BJ (cell line): ENCODE measurements around the gene FBXO42. TPM values are rescaled to one million over a fixed set of nuclear protein-coding genes. Genes with fewer than 3 reads are reported as not detected.

Experiments used
- CTCF ChIA-PET: fragments of 350-600 bp; formaldehyde crosslinking; extraction: SDS; loops from one replicate; lab custom pipeline; 2021; ENCODE audit warnings: antibody characterized with exemption, inconsistent platforms; lab: Yijun Ruan, JAX
- POLR2A ChIA-PET: fragments of 300-600 bp; sonication (Branson Sonifier 250); formaldehyde crosslinking; extraction: SDS; loops from one replicate; lab custom pipeline; 2021; ENCODE audit warnings: antibody characterized with exemption; lab: Charles Lee
- DNase-seq: peaks from one replicate; pipeline ENCODE4 v3.0.0-alpha.2; 2011; ENCODE audit warnings: low read depth
- H3K27me3 ChIP-seq: 2 replicates; pipeline ENCODE4 v1.6.0; 2011; ENCODE audit warnings: low read length; ENCODE audit not compliant: control insufficient read depth, insufficient read depth
- H3K36me3 ChIP-seq: 2 replicates; pipeline ENCODE4 v1.5.1; 2011; ENCODE audit warnings: low read length; ENCODE audit not compliant: control insufficient read depth, insufficient read depth
- H3K4me3 ChIP-seq: 2 replicates; pipeline ENCODE4 v1.5.1; 2011; ENCODE audit warnings: low read depth, mild to moderate bottlenecking, control low read depth, low read length
- polyA plus RNA-seq: library from polyadenylated mRNA; depleted of rRNA; stranded (reverse); fragments of >200 nt; gene quantifications from 2 replicates; pipeline ENCODE4 v1.2.3, GENCODE V29; 2011
- TF ChIP-seq, protein P1 (sequence below): IDR thresholded peaks from 2 replicates; pipeline ENCODE4 v1.5.1; 2011; ENCODE audit warnings: low read depth, mild to moderate bottlenecking, control low read depth, inconsistent platforms, low read length, moderate library complexity; ENCODE audit not compliant: insufficient read depth

FBXO42 gene
- polyA plus RNA-seq, 1 experiment, result 31.7 TPM

DNA sequence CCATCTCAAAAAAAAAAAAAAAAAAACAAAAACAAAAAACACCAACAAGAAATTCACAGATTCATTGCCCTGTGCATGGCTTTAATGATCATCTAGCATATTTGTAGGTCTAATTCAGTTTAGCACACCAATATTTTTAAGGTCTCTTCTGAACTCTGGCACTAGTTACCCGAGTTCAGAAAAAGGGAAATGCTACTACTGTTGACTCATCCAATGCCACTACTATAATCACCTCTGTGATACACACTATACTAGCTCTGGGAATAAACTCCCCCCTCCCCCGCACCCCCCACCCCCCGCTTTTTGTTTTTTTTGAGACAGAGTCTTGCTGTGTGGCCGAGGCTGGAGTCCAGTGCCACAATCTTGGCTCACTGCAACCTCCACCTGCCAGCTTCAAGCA, 55.6 kb downstream of the FBXO42 start:
- Histone ChIP-seq H3K36me3 (peaks cover 4% of the 10 kb centered on the region; the same call in 1 of the 2 replicates), H3K27me3 (no peaks in the 10 kb centered on the region), H3K4me3 (no peak overlapping the region)
- TF ChIP-seq, protein P1, sequence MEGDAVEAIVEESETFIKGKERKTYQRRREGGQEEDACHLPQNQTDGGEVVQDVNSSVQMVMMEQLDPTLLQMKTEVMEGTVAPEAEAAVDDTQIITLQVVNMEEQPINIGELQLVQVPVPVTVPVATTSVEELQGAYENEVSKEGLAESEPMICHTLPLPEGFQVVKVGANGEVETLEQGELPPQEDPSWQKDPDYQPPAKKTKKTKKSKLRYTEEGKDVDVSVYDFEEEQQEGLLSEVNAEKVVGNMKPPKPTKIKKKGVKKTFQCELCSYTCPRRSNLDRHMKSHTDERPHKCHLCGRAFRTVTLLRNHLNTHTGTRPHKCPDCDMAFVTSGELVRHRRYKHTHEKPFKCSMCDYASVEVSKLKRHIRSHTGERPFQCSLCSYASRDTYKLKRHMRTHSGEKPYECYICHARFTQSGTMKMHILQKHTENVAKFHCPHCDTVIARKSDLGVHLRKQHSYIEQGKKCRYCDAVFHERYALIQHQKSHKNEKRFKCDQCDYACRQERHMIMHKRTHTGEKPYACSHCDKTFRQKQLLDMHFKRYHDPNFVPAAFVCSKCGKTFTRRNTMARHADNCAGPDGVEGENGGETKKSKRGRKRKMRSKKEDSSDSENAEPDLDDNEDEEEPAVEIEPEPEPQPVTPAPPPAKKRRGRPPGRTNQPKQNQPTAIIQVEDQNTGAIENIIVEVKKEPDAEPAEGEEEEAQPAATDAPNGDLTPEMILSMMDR, result no peak
- DNase-seq, result no peak
- POLR2A ChIA-PET, result no interaction called here
- CTCF ChIA-PET, result interaction anchor here (1.1 to 1.5 kb wide), 2 partner anchors 15 to 30 kb away, joined by 3 read pairs; no protein-coding TSS in a partner anchor

DNA sequence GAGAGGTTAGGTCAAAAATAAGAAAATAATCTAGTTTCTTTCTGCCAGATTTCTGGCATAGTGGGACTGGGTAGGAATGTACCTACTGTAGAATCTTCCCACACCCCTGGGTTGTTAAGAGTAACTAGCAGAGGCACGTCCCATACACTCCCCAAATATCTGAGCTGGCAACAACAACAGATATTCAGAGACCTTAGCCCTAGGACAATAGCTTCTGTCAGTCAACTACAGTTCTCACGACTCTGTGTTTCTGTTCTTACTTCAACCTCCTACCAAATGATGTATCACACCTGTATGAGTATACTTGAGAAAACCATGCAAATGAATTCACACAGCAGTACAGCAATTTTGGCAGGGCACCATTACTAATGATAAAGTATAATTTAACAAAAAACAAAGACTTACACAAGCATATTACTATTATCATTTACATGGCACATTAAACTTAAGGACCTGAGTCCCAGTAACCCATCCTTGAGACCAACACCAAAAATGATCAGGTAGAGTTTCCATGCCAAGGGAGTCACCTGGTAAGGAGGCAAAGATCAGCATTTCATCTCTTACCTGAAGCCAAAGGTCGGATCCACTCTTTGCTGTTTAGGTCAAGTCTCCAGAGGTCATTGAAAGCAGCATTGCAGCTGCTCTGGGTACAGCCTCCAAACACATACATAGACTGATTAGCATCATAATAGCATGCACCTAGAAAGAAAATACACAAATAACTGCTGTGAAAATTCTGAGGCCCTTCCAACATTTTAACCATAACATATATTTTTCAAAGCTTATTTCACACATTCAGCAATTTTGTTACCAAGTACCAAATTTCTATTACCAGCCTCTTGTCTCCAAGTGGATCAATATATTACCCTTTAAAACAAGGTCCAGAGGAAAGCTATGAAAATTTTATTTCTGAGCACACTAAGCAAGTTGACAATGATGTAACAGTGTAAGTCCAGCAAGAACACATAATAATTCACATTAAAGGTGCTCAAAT, 57.8 kb downstream of the FBXO42 start:
- CTCF ChIA-PET, result interaction anchor here (0.6 to 1.5 kb wide), 3 partner anchors 13 to 45 kb away, joined by 3 read pairs; no protein-coding TSS in a partner anchor
- H3K27me3 ChIP-seq, result no peaks in the 10 kb centered on the region
- no peak for DNase-seq
- H3K4me3 ChIP-seq, result no peak overlapping the region
- H3K36me3 ChIP-seq, result peaks cover 4% of the 10 kb centered on the region
- TF ChIP-seq, protein P1, result no peak
- POLR2A ChIA-PET, result no interaction called here

DNA sequence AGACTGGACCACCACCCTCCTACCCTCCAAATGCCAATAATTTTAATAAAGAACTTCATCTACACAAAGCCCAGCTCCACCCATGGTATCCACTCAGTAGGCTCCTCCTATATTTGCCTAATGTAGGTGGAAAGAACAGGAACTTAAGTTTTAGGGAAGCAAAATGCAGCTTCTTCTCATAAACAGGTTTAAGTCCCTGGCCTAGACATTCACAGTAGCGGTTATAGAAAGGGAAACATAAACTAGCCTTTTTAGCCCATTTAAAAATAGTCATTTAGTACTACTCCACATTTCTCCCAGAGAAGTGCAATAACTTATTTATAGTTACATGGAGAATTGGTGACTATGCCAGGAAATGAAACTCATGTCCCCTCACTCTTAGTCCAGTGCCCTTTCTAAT, 58.7 kb downstream of the FBXO42 start:
- DNase-seq, result no peak
- H3K4me3 ChIP-seq, result no peak overlapping the region
- peaks cover 3% of the 10 kb centered on the region for H3K36me3 ChIP-seq
- ChIA-PET POLR2A (no interaction called here), CTCF (no interaction called here)
- no peaks in the 10 kb centered on the region for H3K27me3 ChIP-seq
- TF ChIP-seq, protein P1, result no peak

DNA sequence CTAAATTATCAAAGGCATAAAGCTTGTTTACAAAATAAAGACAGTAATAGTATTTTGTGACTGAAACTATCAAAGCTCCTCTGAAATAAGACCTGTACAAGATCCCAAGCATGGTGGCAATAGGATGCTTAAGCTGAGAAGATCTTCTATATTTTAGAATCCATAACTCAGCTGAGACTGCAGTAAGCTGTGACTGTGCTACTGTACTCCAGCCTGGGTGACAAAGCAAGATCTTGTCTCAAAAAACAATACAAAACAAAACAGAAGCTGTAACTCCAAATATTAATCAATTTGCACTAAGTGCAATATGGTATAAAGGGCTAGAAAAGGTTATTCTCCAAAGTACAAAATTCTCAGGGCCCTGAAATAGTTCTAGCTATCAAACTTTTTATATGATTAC, 59.5 kb downstream of the FBXO42 start:
- TF ChIP-seq, protein P1, result no peak
- POLR2A ChIA-PET, result no interaction called here

DNA sequence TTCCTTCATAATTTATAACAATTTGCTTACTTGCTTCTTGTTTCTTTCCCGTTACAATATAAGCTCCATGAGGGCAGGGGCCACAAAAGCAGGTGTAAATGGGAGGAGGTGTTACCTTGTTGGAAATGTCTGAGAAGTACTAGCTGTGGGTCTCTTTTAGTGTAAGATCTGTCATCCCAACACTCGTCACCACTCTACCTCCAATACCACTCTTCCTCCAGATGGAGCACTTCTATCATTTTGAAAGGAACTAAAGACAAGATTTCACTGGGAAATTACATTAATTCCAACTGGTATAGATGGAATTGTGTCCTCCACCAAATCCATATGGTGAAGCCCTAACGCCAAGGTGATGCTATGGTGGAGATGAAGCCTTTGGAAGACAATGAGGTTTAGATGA, 62.3 kb downstream of the FBXO42 start:
- DNase-seq, result no peak
- POLR2A ChIA-PET, result no interaction called here
- CTCF ChIA-PET, result interaction anchor here (1.2 kb wide), 1 partner anchor 73 kb away, joined by 4 read pairs; no protein-coding TSS in a partner anchor
- Histone ChIP-seq H3K4me3 (no peak overlapping the region), H3K36me3 (peaks cover 5% of the 10 kb centered on the region), H3K27me3 (no peaks in the 10 kb centered on the region)
- TF ChIP-seq, protein P1, result no peak

More for the DNA sequence above, 59.5 kb downstream of the FBXO42 start:
- no peak for DNase-seq
- Histone ChIP-seq H3K27me3 (no peaks in the 10 kb centered on the region), H3K36me3 (peaks cover 3% of the 10 kb centered on the region), H3K4me3 (no peak overlapping the region)
- CTCF ChIA-PET, result interaction anchor here (1.3 kb wide), 1 partner anchor 10 kb away, joined by 4 read pairs; no protein-coding TSS in a partner anchor
